HEK293T (cell line): ENCODE measurements around the gene UNC119B.

Experiments used
- CTCF ChIA-PET: fragments of 350-600 bp; formaldehyde crosslinking; extraction: SDS; loops from one replicate; lab custom pipeline; 2021; ENCODE audit warnings: antibody characterized with exemption, inconsistent platforms; lab: Yijun Ruan, JAX
- POLR2A ChIA-PET: fragments of 350-600 bp; formaldehyde crosslinking; extraction: SDS; loops from one replicate; lab custom pipeline; 2020; ENCODE audit warnings: antibody characterized with exemption, inconsistent platforms; lab: Yijun Ruan, JAX
- DNase-seq: peaks from one replicate; pipeline ENCODE4 v3.0.0; 2012; ENCODE audit warnings: mixed read lengths; ENCODE audit errors: extremely low spot score
- ARNT ChIP-seq: fragments of 450-650 bp; IDR thresholded peaks from 2 replicates; pipeline ENCODE4 v1.6.1; 2017; ENCODE audit warnings: mild to moderate bottlenecking
- BHLHE40 ChIP-seq: fragments of 450-650 bp; IDR thresholded peaks from 2 replicates; pipeline ENCODE4 v1.6.1; 2016; ENCODE audit warnings: mild to moderate bottlenecking, moderate library complexity, borderline replicate concordance
- CTBP1 ChIP-seq: fragments of 450-650 bp; IDR thresholded peaks from 2 replicates; pipeline ENCODE4 v1.6.1; 2016; ENCODE audit warnings: borderline replicate concordance
- ELF4 ChIP-seq: fragments of 450-650 bp; IDR thresholded peaks from 2 replicates; pipeline ENCODE4 v1.6.1; 2017; ENCODE audit warnings: antibody characterized with exemption
- FOXA1 ChIP-seq: fragments of 450-650 bp; IDR thresholded peaks from 2 replicates; pipeline ENCODE4 v1.6.1; 2016; ENCODE audit warnings: mild to moderate bottlenecking
- FOXK2 ChIP-seq: fragments of 450-650 bp; IDR thresholded peaks from 2 replicates; pipeline ENCODE4 v1.6.1; 2016; ENCODE audit warnings: mild to moderate bottlenecking
- FOXM1 ChIP-seq: fragments of 450-650 bp; IDR thresholded peaks from 2 replicates; pipeline ENCODE4 v1.6.1; 2017; ENCODE audit warnings: mild to moderate bottlenecking, borderline replicate concordance
- HDGF ChIP-seq: fragments of 450-650 bp; IDR thresholded peaks from 2 replicates; pipeline ENCODE4 v1.6.1; 2017; ENCODE audit warnings: antibody characterized with exemption, borderline replicate concordance
- L3MBTL2 ChIP-seq: fragments of 450-650 bp; conservative IDR thresholded peaks from 2 replicates; pipeline ENCODE4 v1.6.1; 2016; ENCODE audit warnings: mild to moderate bottlenecking
- LEF1 ChIP-seq: fragments of 450-650 bp; IDR thresholded peaks from 2 replicates; pipeline ENCODE4 v1.6.1; 2017; ENCODE audit warnings: mild to moderate bottlenecking, borderline replicate concordance
- NFRKB ChIP-seq: fragments of 450-650 bp; IDR thresholded peaks from 2 replicates; pipeline ENCODE4 v1.6.1; 2016; ENCODE audit warnings: mild to moderate bottlenecking, moderate library complexity
- PKNOX1 ChIP-seq: fragments of 450-650 bp; IDR thresholded peaks from 2 replicates; pipeline ENCODE4 v1.6.1; 2016
- SP1 ChIP-seq: fragments of 450-650 bp; IDR thresholded peaks from 2 replicates; pipeline ENCODE4 v1.6.1; 2017
- SUZ12 ChIP-seq: fragments of 450-650 bp; IDR thresholded peaks from 2 replicates; pipeline ENCODE4 v1.6.1; 2016; ENCODE audit warnings: mild to moderate bottlenecking
- TARDBP ChIP-seq: fragments of 450-650 bp; IDR thresholded peaks from 2 replicates; pipeline ENCODE4 v1.6.1; 2016
- ZNF384 ChIP-seq: fragments of 450-650 bp; IDR thresholded peaks from 2 replicates; pipeline ENCODE4 v1.6.1; 2016

Gene UNC119B

GRCh38 chr12:120706029-120706428 lies 4.2 kb upstream of the UNC119B start:
- POLR2A ChIA-PET, result no interaction called here
- TF ChIP-seq FOXK2 (no peak), SP1 (no peak), SUZ12 (no peak), ARNT (no peak), NFRKB (no peak), BHLHE40 (no peak), LEF1 (no peak), ELF4 (no peak), FOXM1 (no peak), CTBP1 (no peak), PKNOX1 (no peak), L3MBTL2 (no peak), TARDBP (no peak), HDGF (no peak), ZNF384 (no peak), FOXA1 (no peak)
- no peak for DNase-seq
- CTCF ChIA-PET, result interaction anchor here (0.6 kb wide), 1 partner anchor 124 kb away, joined by 3 read pairs; no protein-coding TSS in a partner anchor

DNA sequence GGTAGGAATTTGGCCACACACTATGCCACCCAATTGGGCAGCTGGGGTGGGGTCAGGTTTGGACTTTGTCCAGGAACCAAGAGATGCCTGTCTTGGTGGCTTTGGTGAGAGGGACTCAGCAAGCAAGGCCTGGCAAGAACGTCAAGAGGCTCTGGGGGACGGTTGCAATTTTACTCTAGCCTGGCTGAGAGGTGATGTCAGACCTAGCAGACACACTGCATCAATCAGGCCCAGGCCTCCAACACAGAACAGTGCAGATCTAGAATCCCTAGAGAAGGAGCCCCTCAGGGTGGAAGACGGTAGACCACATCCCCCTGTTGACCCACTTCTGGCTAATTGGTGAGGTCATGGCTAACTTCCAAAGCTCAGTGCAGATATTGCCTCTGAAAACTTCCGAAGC lies 1.6 kb upstream of the UNC119B start:
- POLR2A ChIA-PET, result interaction anchor here (0.8 to 2.0 kb wide), 4 partner anchors 11 to 127 kb away, joined by 3 to 9 read pairs (median 5); partner anchors contain the start of genes ACADS and POP5
- no peak for TF ChIP-seq SUZ12
- no peak for TF ChIP-seq HDGF
- TF ChIP-seq SP1, result no peak

GRCh38 chr12:120710805-120711296 lies 593 bp downstream of the UNC119B start:
- CTCF ChIA-PET, result interaction anchor here (1.1 kb wide), 1 partner anchor 62 kb away, joined by 3 read pairs; no protein-coding TSS in a partner anchor
- POLR2A ChIA-PET, result interaction anchor here (1.0 to 1.7 kb wide), 4 partner anchors 14 to 130 kb away, joined by 3 to 4 read pairs (median 4); partner anchors contain the start of genes ACADS, MLEC and POP5
- peak; percentile 42 for DNase-seq
- no peak for TF ChIP-seq ARNT
- no peak for TF ChIP-seq SP1
- TF ChIP-seq HDGF, result no peak
- no peak for TF ChIP-seq ZNF384
- TF ChIP-seq SUZ12, result no peak
- no peak for TF ChIP-seq FOXA1
- no peak for TF ChIP-seq LEF1
- no peak for TF ChIP-seq TARDBP
- TF ChIP-seq NFRKB, result no peak

More for the DNA sequence above, 1.6 kb upstream of the UNC119B start:
- no peak for DNase-seq
- CTCF ChIA-PET, result no interaction called here

GRCh38 chr12:120711411-120711810 lies 1.2 kb downstream of the UNC119B start:
- CTCF ChIA-PET, result interaction anchor here (0.6 to 1.1 kb wide), 2 partner anchors 20 to 62 kb away, joined by 3 read pairs; no protein-coding TSS in a partner anchor
- POLR2A ChIA-PET, result interaction anchor here (1.1 to 1.7 kb wide), 2 partner anchors 23 to 130 kb away, joined by 4 read pairs; partner anchors contain the start of gene POP5
- TF ChIP-seq L3MBTL2, result no peak
- TF ChIP-seq ELF4, result no peak
- TF ChIP-seq SUZ12, result no peak
- TF ChIP-seq FOXA1, result no peak
- no peak for TF ChIP-seq SP1
- TF ChIP-seq CTBP1, result no peak
- TF ChIP-seq LEF1, result no peak
- no peak for TF ChIP-seq HDGF
- TF ChIP-seq PKNOX1, result no peak
- no peak for TF ChIP-seq ZNF384
- TF ChIP-seq NFRKB, result no peak
- TF ChIP-seq BHLHE40, result no peak
- no peak for TF ChIP-seq ARNT
- no peak for TF ChIP-seq FOXM1
- TF ChIP-seq TARDBP, result no peak
- no peak for TF ChIP-seq FOXK2
- DNase-seq, result no peak

- TF ChIP-seq SUZ12 (no peak), BHLHE40 (no peak), ELF4 (no peak), FOXA1 (no peak), SP1 (no peak), FOXK2 (no peak)
- ChIA-PET CTCF (no interaction called here), POLR2A (no interaction called here)
- no peak for DNase-seq
Measured at GRCh38 chr12:120712610-120713009, 2.4 kb downstream of the UNC119B start.

- DNase-seq, result peak; percentile 78
- no peak for TF ChIP-seq L3MBTL2
- TF ChIP-seq TARDBP, result no peak
- TF ChIP-seq NFRKB, result no peak
- TF ChIP-seq FOXM1, result no peak
- POLR2A ChIA-PET, result no interaction called here
- CTCF ChIA-PET, result no interaction called here
Measured at GRCh38 chr12:120713861-120714482, 3.7 kb downstream of the UNC119B start.

GRCh38 chr12:120718055-120718454 lies 7.8 kb downstream of the UNC119B start:
- TF ChIP-seq ZNF384, result no peak
- TF ChIP-seq L3MBTL2, result no peak
- TF ChIP-seq SP1, result no peak
- TF ChIP-seq NFRKB, result no peak
- TF ChIP-seq FOXA1, result no peak
- no peak for TF ChIP-seq FOXM1
- ChIA-PET POLR2A (no interaction called here), CTCF (no interaction called here)
- no peak for DNase-seq
